HG03196 (cell line): ENCODE measurements around the gene ACTG2.
"Not testable (repeated sequence)": the region's sequence is repeated elsewhere in the genome, so short reads cannot be mapped to it uniquely, and the experiment has no call there.

Experiments used
- ATAC-seq: cut with Tn5 transposase; IDR thresholded peaks from one replicate; pipeline ENCODE4 v1.9.1; 2021; ENCODE audit not compliant: unreplicated experiment

ACTG2 gene

GRCh38 chr2:73891276-73891901 is 1.4 kb upstream of the ACTG2 start:
- ATAC-seq = no peak

GRCh38 chr2:73893764-73894474 is 1.1 kb downstream of the ACTG2 start:
- no peak for ATAC-seq

- no peak for ATAC-seq
Observed at GRCh38 chr2:73894475-73894850, 1.7 kb downstream of the ACTG2 start.

- ATAC-seq = no peak
Observed at GRCh38 chr2:73894877-73895276, 2.1 kb downstream of the ACTG2 start.

- no peak for ATAC-seq
Observed at GRCh38 chr2:73895473-73895872, 2.7 kb downstream of the ACTG2 start.

- peak; percentile 63 for ATAC-seq
Observed at GRCh38 chr2:73896362-73897239, 3.8 kb downstream of the ACTG2 start.

GRCh38 chr2:73897240-73897583 is 4.4 kb downstream of the ACTG2 start:
- ATAC-seq = no peak

GRCh38 chr2:73897934-73898333 is 5.1 kb downstream of the ACTG2 start:
- no peak for ATAC-seq

- ATAC-seq = no peak
Observed at GRCh38 chr2:73899801-73900336, 7.1 kb downstream of the ACTG2 start.

- no peak for ATAC-seq
Observed at GRCh38 chr2:73901143-73901542, 8.3 kb downstream of the ACTG2 start.

- no peak for ATAC-seq
Observed at GRCh38 chr2:73902284-73902683, 9.5 kb downstream of the ACTG2 start.

GRCh38 chr2:73903313-73903712 is 10.5 kb downstream of the ACTG2 start:
- ATAC-seq = no peak

- not testable (repeated sequence) for ATAC-seq
Observed at GRCh38 chr2:73903949-73904613, 11.3 kb downstream of the ACTG2 start.

GRCh38 chr2:73904952-73905351 is 12.1 kb downstream of the ACTG2 start:
- ATAC-seq = no peak

GRCh38 chr2:73906847-73907505 is 14.2 kb downstream of the ACTG2 start:
- ATAC-seq = no peak

GRCh38 chr2:73907840-73908452 is 15.1 kb downstream of the ACTG2 start:
- ATAC-seq = no peak

- no peak for ATAC-seq
Observed at GRCh38 chr2:73908689-73909652, 16.2 kb downstream of the ACTG2 start.

GRCh38 chr2:73910873-73911547 is 18.2 kb downstream of the ACTG2 start:
- ATAC-seq = no peak
